Parathyroid adenoma (tissue), 2 donors: ENCODE measurements around the gene C19orf81.
A peak's percentile ranks its signal among the peaks of the same experiment; 100 is the strongest.

Source experiments
- H2AFZ ChIP-seq: fragments of 300-600 bp; sonication (generic); one replicate; pipeline ENCODE4 v1.7.0; 2017; ENCODE audit warnings: antibody characterized with exemption, mild to moderate bottlenecking
- H3K27ac ChIP-seq: fragments of 300-600 bp; sonication (generic); one replicate; pipeline ENCODE4 v1.7.0; 2017
- H3K27me3 ChIP-seq: fragments of 300-600 bp; sonication (generic); one replicate; pipeline ENCODE4 v1.7.0; 2017; ENCODE audit warnings: low read length; ENCODE audit not compliant: control insufficient read depth, insufficient read depth
- H3K36me3 ChIP-seq: fragments of 300-600 bp; sonication (generic); one replicate; pipeline ENCODE4 v1.7.0; 2017; ENCODE audit warnings: low read length; ENCODE audit not compliant: control insufficient read depth, insufficient read depth
- H3K4me1 ChIP-seq: fragments of 300-600 bp; sonication (generic); one replicate; pipeline ENCODE4 v1.7.0; 2017; ENCODE audit warnings: control low read depth
- H3K4me2 ChIP-seq: fragments of 300-600 bp; sonication (generic); one replicate; pipeline ENCODE4 v1.7.0; 2017; ENCODE audit warnings: low read length
- H3K4me3 ChIP-seq: fragments of 300-600 bp; sonication (generic); one replicate; pipeline ENCODE4 v1.7.0; 2017; ENCODE audit warnings: low read depth, low read length
- H3K79me2 ChIP-seq: fragments of 300-600 bp; sonication (generic); one replicate; pipeline ENCODE4 v1.7.0; 2017; ENCODE audit warnings: control low read depth
- H3K9ac ChIP-seq: fragments of 300-600 bp; sonication (generic); one replicate; pipeline ENCODE4 v1.7.0; 2017; ENCODE audit warnings: mild to moderate bottlenecking
- H3K9me3 ChIP-seq: fragments of 300-600 bp; sonication (generic); one replicate; pipeline ENCODE4 v1.7.0; 2017; ENCODE audit warnings: low read length; ENCODE audit not compliant: control insufficient read depth
- TF ChIP-seq, protein P1 (sequence below): fragments of 300-600 bp; sonication (generic); IDR thresholded peaks from one replicate; pipeline ENCODE4 v1.7.0; 2017; ENCODE audit warnings: antibody characterized with exemption, mild to moderate bottlenecking
- donor health status: primary hyperparathyroidism.

Gene C19orf81

GRCh38 chr19:50639121-50640112, 9.8 kb upstream of the C19orf81 start, which contains the start of gene SYT3:
SYT3 (minus strand) TSS chr19:50639881; CDS start chr19:50637411, 2,470 bp downstream.
- Histone ChIP-seq H3K27ac (no peak within 1 kb of the TSS), H3K79me2 (no peaks in the 10 kb centered on the region), H3K27me3 (no peaks in the 10 kb centered on the region), H3K9me3 (no peaks in the 10 kb centered on the region), H3K4me1 (no peaks in the 10 kb centered on the region), H2AFZ (peak within 1 kb of the TSS; percentile 93), H3K4me2 (peak within 1 kb of the TSS; percentile 99), H3K9ac (no peak within 1 kb of the TSS), H3K36me3 (no peaks in the 10 kb centered on the region), H3K4me3 (peak within 1 kb of the TSS; percentile 88)
- TF ChIP-seq, protein P1, sequence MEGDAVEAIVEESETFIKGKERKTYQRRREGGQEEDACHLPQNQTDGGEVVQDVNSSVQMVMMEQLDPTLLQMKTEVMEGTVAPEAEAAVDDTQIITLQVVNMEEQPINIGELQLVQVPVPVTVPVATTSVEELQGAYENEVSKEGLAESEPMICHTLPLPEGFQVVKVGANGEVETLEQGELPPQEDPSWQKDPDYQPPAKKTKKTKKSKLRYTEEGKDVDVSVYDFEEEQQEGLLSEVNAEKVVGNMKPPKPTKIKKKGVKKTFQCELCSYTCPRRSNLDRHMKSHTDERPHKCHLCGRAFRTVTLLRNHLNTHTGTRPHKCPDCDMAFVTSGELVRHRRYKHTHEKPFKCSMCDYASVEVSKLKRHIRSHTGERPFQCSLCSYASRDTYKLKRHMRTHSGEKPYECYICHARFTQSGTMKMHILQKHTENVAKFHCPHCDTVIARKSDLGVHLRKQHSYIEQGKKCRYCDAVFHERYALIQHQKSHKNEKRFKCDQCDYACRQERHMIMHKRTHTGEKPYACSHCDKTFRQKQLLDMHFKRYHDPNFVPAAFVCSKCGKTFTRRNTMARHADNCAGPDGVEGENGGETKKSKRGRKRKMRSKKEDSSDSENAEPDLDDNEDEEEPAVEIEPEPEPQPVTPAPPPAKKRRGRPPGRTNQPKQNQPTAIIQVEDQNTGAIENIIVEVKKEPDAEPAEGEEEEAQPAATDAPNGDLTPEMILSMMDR: no peak

GRCh38 chr19:50640368-50640767, 8.9 kb upstream of the C19orf81 start:
- no peak overlapping the region for H3K4me2 ChIP-seq
- H3K27ac ChIP-seq: no peak overlapping the region
- H3K9me3 ChIP-seq: no peaks in the 10 kb centered on the region
- peak overlapping the region; percentile 88 for H2AFZ ChIP-seq
- no peaks in the 10 kb centered on the region for H3K4me1 ChIP-seq
- TF ChIP-seq, protein P1: no peak
- no peaks in the 10 kb centered on the region for H3K79me2 ChIP-seq
- H3K27me3 ChIP-seq: no peaks in the 10 kb centered on the region
- no peak overlapping the region for H3K9ac ChIP-seq
- no peak overlapping the region for H3K4me3 ChIP-seq
- no peaks in the 10 kb centered on the region for H3K36me3 ChIP-seq

DNA sequence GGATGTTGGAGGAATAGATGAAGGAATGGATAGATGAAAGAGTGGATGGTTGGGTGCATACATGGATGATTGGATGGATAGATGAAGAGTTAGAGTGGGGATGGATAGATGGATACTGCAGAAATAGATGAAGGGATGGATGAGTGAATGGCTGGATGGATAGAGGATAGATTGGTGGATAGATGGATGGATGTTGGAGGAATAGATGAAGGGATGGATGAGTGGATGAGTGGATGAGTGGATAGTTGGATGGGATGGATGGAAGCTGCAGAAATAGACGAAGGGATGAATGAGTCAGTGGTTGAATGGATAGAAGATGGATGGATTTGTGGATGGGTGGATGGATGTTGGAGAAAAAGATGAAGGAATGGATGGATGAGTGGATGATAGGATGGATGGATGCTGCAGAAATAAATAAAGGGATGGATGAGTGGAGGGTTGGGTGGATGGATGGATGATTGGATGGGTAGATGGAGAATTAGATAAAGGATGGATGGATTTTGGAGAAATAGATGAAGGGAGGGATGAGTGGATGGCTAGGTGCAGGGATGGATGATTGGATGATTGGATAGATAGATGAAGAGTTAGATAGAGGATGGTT, 4.8 kb upstream of the C19orf81 start:
- H3K79me2 ChIP-seq: no peaks in the 10 kb centered on the region
- no peak overlapping the region for H3K4me2 ChIP-seq
- TF ChIP-seq, protein P1: no peak
- no peaks in the 10 kb centered on the region for H3K9me3 ChIP-seq
- H3K9ac ChIP-seq: no peak overlapping the region
- no peaks in the 10 kb centered on the region for H3K27me3 ChIP-seq
- no peaks in the 10 kb centered on the region for H3K4me1 ChIP-seq
- H3K4me3 ChIP-seq: no peak overlapping the region
- no peaks in the 10 kb centered on the region for H3K36me3 ChIP-seq
- no peak overlapping the region for H3K27ac ChIP-seq
- no peak overlapping the region for H2AFZ ChIP-seq

GRCh38 chr19:50645107-50645506, 4.1 kb upstream of the C19orf81 start:
- H3K4me3 ChIP-seq: no peak overlapping the region
- H3K27ac ChIP-seq: no peak overlapping the region
- no peaks in the 10 kb centered on the region for H3K27me3 ChIP-seq

More at GRCh38 chr19:50645107-50645506, 4.1 kb upstream of the C19orf81 start:
- H2AFZ ChIP-seq: no peak overlapping the region
- no peak overlapping the region for H3K4me2 ChIP-seq
- no peaks in the 10 kb centered on the region for H3K9me3 ChIP-seq
- H3K4me1 ChIP-seq: no peaks in the 10 kb centered on the region
- H3K36me3 ChIP-seq: no peaks in the 10 kb centered on the region
- no peak overlapping the region for H3K9ac ChIP-seq
- TF ChIP-seq, protein P1: no peak
- no peaks in the 10 kb centered on the region for H3K79me2 ChIP-seq
